CD14-positive monocyte (primary cell): ENCODE data around the gene PIK3R3. TPM values are rescaled to one million over a fixed set of nuclear protein-coding genes. Genes with fewer than 3 reads are reported as not detected.

Source experiments
- DNase-seq, 3 donors: peaks; one replicate each; pipeline ENCODE4 v3.0.0-alpha.2; 2011 to 2022
- H2AFZ ChIP-seq: 2 replicates; pipeline ENCODE4 v1.6.0; 2012; ENCODE audit warnings: mild to moderate bottlenecking, low read depth, low read length, inconsistent platforms; ENCODE audit not compliant: insufficient read depth, poor library complexity, severe bottlenecking
- H3K27ac ChIP-seq, 2 donors: 1 replicate in 1 of 2; 2 replicates in 1 of 2; pipeline ENCODE4 v1.5.1; 2012 to 2013; ENCODE audit warnings: low read length in 2 of 2, control low read depth in 1 of 2, inconsistent platforms in 1 of 2, low read depth in 1 of 2, mild to moderate bottlenecking in 1 of 2
- H3K27me3 ChIP-seq, 2 donors: one replicate each; pipeline versions ENCODE4 v1.6.0 to v1.6.1; 2011 to 2013; ENCODE audit warnings: low read length in 2 of 2; ENCODE audit not compliant: control insufficient read depth in 2 of 2, insufficient read depth in 2 of 2
- H3K36me3 ChIP-seq, 2 donors: replicated peaks in 1 of 2; 1 replicate in 1 of 2; 2 replicates in 1 of 2; pipeline versions ENCODE4 v1.5.1 to v1.6.1; 2012 to 2013; ENCODE audit warnings: low read length in 2 of 2, control low read depth in 1 of 2, inconsistent platforms in 1 of 2, mild to moderate bottlenecking in 1 of 2; ENCODE audit not compliant: insufficient read depth in 2 of 2, control insufficient read depth in 1 of 2
- H3K4me1 ChIP-seq, 2 donors: 1 replicate in 1 of 2; 2 replicates in 1 of 2; pipeline versions ENCODE4 v1.5.1 to v1.6.1; 2012 to 2013; ENCODE audit warnings: low read length in 2 of 2, control low read depth in 1 of 2, inconsistent platforms in 1 of 2, mild to moderate bottlenecking in 1 of 2, moderate library complexity in 1 of 2; ENCODE audit not compliant: insufficient read depth in 2 of 2, control insufficient read depth in 1 of 2
- H3K4me2 ChIP-seq: replicated peaks from 2 replicates; pipeline ENCODE3; 2012; ENCODE audit warnings: low read length, moderate library complexity, mild to moderate bottlenecking; ENCODE audit not compliant: poor library complexity, severe bottlenecking; ENCODE audit errors: extremely low read depth
- H3K4me3 ChIP-seq, 3 experiments: fragments of 200-600 bp in 1 of 3; sonication (generic) in 1 of 3; replicated peaks in 1 of 3; 1 replicate in 2 of 3; 2 replicates in 1 of 3; pipeline ENCODE4 v1.5.1; 2011 to 2013; ENCODE audit warnings: low read length in 3 of 3, mild to moderate bottlenecking in 3 of 3, control low read depth in 2 of 3, low read depth in 2 of 3, inconsistent platforms in 1 of 3, moderate library complexity in 1 of 3
- H3K79me2 ChIP-seq: 2 replicates; pipeline ENCODE4 v1.6.0; 2012; ENCODE audit warnings: mild to moderate bottlenecking, control low read depth, inconsistent platforms, low read length, moderate library complexity; ENCODE audit not compliant: insufficient read depth
- H3K9ac ChIP-seq: 2 replicates; pipeline ENCODE4 v1.6.0; 2017; ENCODE audit warnings: low read length, mild to moderate bottlenecking; ENCODE audit not compliant: insufficient read depth, poor library complexity, severe bottlenecking
- H3K9me3 ChIP-seq, 2 donors: replicated peaks in 1 of 2; 1 replicate in 1 of 2; 2 replicates in 1 of 2; pipeline versions ENCODE4 v1.5.1 to v1.6.1; 2012 to 2013; ENCODE audit warnings: low read length in 2 of 2, control low read depth in 1 of 2; ENCODE audit not compliant: control insufficient read depth in 1 of 2, insufficient read depth in 1 of 2
- H4K20me1 ChIP-seq: 2 replicates; pipeline ENCODE4 v1.6.0; 2012; ENCODE audit warnings: mild to moderate bottlenecking, low read length, control low read depth, moderate library complexity; ENCODE audit not compliant: insufficient read depth
- H3K27ac Mint-ChIP-seq, 7 donors: one replicate each; pipeline ENCODE4 v1.8.0; 2020; ENCODE audit warnings: mild to moderate bottlenecking in 7 of 7, mixed read lengths in 7 of 7, moderate library complexity in 6 of 7, inconsistent platforms in 2 of 7
- H3K27me3 Mint-ChIP-seq, 3 donors: one replicate each; pipeline ENCODE4 v1.8.0; 2021 to 2022; ENCODE audit warnings: low read depth in 3 of 3, mild to moderate bottlenecking in 3 of 3, mixed read lengths in 3 of 3, moderate library complexity in 3 of 3, inconsistent platforms in 1 of 3
- H3K36me3 Mint-ChIP-seq, 2 donors: one replicate each; pipeline ENCODE4 v1.8.0; 2020; ENCODE audit warnings: mixed read lengths in 2 of 2, inconsistent platforms in 1 of 2, mild to moderate bottlenecking in 1 of 2
- H3K4me1 Mint-ChIP-seq: one replicate; pipeline ENCODE4 v1.8.0; 2020; ENCODE audit warnings: mild to moderate bottlenecking, mixed read lengths
- H3K4me3 Mint-ChIP-seq, 2 donors: one replicate each; pipeline ENCODE4 v1.8.0; 2020; ENCODE audit warnings: mild to moderate bottlenecking in 2 of 2, mixed read lengths in 2 of 2, moderate library complexity in 1 of 2
- H3K9me3 Mint-ChIP-seq, 7 donors: one replicate each; pipeline ENCODE4 v1.8.0; 2020 to 2022; ENCODE audit warnings: mixed read lengths in 7 of 7, mild to moderate bottlenecking in 6 of 7, moderate library complexity in 6 of 7, inconsistent platforms in 2 of 7
- CTCF ChIP-seq: fragments of 200-600 bp; IDR thresholded peaks from one replicate; pipeline ENCODE4 v1.8.0; 2022; ENCODE audit warnings: antibody characterized with exemption, mild to moderate bottlenecking
- WGBS: methylation state at CpG from one replicate; pipeline ENCODE4 v1.1.5; 2013; ENCODE audit warnings: missing lambda C conversion rate; ENCODE audit not compliant: insufficient coverage; 5-methylcytosine and 5-hydroxymethylcytosine counted together
- intact Hi-C, 2 donors: fragments of 100-400 bp; cut with micrococcal nuclease; formaldehyde crosslinking; loops; one replicate each; pipeline versions ENCODE4 v1.15.0 to v1.15.1; 2023
- polyA plus RNA-seq, 3 donors: library from polyadenylated mRNA; depleted of rRNA in 1 of 3; unstranded in 2 of 3; stranded (reverse) in 1 of 3; fragments of 300-500 nt in 2 of 3; fragments of >200 nt in 1 of 3; fragmentation: Illumina TruSeq in 2 of 3; gene quantifications; 1 replicate in 2 of 3; 2 replicates in 1 of 3; pipeline ENCODE4 v1.2.3, GENCODE V29; 2012 to 2021

The PIK3R3 gene
- polyA plus RNA-seq, 3 donors = 0.09 to 0.28 (median 0.17) TPM

DNA sequence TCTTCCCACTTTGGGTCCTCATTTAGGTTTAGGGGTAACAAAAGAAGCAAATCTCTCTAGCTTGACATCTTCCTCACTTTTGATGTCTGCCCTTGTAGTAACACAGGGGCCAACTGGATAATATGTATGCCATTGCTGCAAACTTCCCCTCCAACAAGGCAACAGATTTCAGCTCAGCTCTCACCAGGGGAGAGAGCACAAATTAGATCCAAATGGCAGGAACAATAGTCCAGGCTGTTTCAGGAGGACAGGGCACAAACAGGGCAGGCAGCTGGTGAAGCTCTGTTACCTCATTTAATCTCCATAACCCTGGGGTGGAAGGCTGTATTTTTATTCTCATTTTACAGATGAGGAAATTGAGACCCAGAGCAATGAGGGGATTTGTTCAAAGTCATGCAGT, 4.3 kb upstream of the PIK3R3 start:
- peaks cover 14 to 19% of the 10 kb centered on the region in 2 donors for H3K4me1 ChIP-seq
- peaks cover 0 to 15% (median 2%) of the 10 kb centered on the region in 7 donors for H3K9me3 Mint-ChIP-seq
- H3K36me3 ChIP-seq = no peaks in the 10 kb centered on the region
- no peaks in the 10 kb centered on the region for H3K79me2 ChIP-seq
- no peak overlapping the region for H3K9ac ChIP-seq
- no peaks in the 10 kb centered on the region for H3K36me3 Mint-ChIP-seq
- no peak overlapping the region for H3K27ac Mint-ChIP-seq
- H3K4me3 Mint-ChIP-seq = no peak overlapping the region
- peaks cover 8 to 26% of the 10 kb centered on the region in 2 donors for H3K27me3 ChIP-seq
- H2AFZ ChIP-seq = no peak overlapping the region
- intact Hi-C loops = no loop called here
- H4K20me1 ChIP-seq = no peaks in the 10 kb centered on the region
- H3K4me2 ChIP-seq = no peak overlapping the region
- peaks cover 13 to 30% (median 29%) of the 10 kb centered on the region in 3 donors for H3K27me3 Mint-ChIP-seq
- no peaks in the 10 kb centered on the region for H3K9me3 ChIP-seq
- DNase-seq = no peak
- no peak overlapping the region for H3K4me3 ChIP-seq
- no peak overlapping the region for H3K27ac ChIP-seq
- H3K4me1 Mint-ChIP-seq = peaks cover 19% of the 10 kb centered on the region
- TF ChIP-seq CTCF = no peak

DNA sequence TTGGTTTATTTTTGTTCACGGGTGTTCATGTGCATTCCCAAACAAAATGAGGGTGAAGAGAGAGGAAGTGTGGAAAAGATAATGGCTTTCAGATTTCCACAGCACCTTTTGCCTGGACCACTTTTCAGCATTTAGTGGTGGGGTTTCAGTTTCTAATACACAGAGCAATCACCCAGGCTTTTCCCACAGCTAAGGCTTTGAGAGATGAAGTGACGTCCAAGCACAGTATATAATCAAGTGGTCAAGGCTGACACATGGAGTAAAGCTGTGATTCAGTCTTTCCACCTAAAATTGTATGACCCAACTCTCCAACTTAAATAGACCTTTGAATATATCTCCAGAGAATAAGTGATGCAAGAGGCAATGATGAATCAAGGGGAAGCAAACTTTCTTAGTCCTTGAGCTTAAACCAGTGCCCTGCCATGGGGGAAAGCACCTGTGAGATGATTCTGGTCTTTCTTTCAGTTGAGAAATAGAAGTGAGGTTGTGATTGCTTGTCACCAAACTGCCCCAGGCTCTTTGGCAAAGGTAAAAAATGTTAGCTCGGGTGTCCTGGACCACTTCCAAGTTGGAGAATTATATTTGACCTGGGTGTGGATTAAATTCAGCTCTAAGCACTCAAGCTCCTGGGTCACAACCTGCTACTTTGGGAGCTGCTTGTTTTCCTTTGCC, 2.4 kb upstream of the PIK3R3 start:
- Histone ChIP-seq H3K4me1 (peaks cover 22 to 29% of the 10 kb centered on the region in 2 donors), H2AFZ (no peak overlapping the region), H3K79me2 (no peaks in the 10 kb centered on the region), H3K9ac (no peak overlapping the region), H3K27ac (no peak overlapping the region), H3K27me3 (peaks cover 27 to 45% of the 10 kb centered on the region in 2 donors), H3K4me2 (no peak overlapping the region), H3K9me3 (no peaks in the 10 kb centered on the region), H3K36me3 (no peaks in the 10 kb centered on the region), H3K4me3 (no peak overlapping the region), H4K20me1 (no peaks in the 10 kb centered on the region)
- peaks cover 0 to 18% (median 6%) of the 10 kb centered on the region in 7 donors for H3K9me3 Mint-ChIP-seq
- H3K4me3 Mint-ChIP-seq = no peak overlapping the region
- 90% methylated on average over 2 of the region's 3 CpGs for WGBS
- TF ChIP-seq CTCF = no peak
- H3K27me3 Mint-ChIP-seq = peaks cover 30 to 49% (median 45%) of the 10 kb centered on the region in 3 donors
- H3K36me3 Mint-ChIP-seq = peaks cover 0 to 3% of the 10 kb centered on the region in 2 donors
- H3K27ac Mint-ChIP-seq = no peak overlapping the region
- H3K4me1 Mint-ChIP-seq = peaks cover 31% of the 10 kb centered on the region
- intact Hi-C loops = loop anchor here in 1 of 2 donors (5.0 kb wide), 1 partner anchor 238 kb away; no protein-coding TSS in a partner anchor
- DNase-seq = peak; percentile 23 to 79 (median 35)
